ENCODE results near the gene VTI1B.
"Not testable (repeated sequence)": the region's sequence is repeated elsewhere in the genome, so short reads cannot be mapped to it uniquely, and the experiment has no call there.

VTI1B gene

GRCh38 chr14:67674480-67675218, at the start of gene VTI1B:
Gene VTI1B, minus strand, starts transcription at chr14:67674632. Its CDS starts 143 bp downstream, at chr14:67674489.
- DNase-seq (ENCODE audit: low spot score), result peak; percentile 80

- peak; percentile 39 for DNase-seq (ENCODE audit: low spot score)
Observed at GRCh38 chr14:67722293-67722692, 47.9 kb upstream of the VTI1B start.

- DNase-seq (ENCODE audit: low spot score), result no peak
Observed at GRCh38 chr14:67721875-67722274, 47.4 kb upstream of the VTI1B start.

- no peak for DNase-seq (ENCODE audit: low spot score)
Observed at GRCh38 chr14:67719866-67720265, 45.4 kb upstream of the VTI1B start.

GRCh38 chr14:67719385-67719784, 45.0 kb upstream of the VTI1B start:
- DNase-seq (ENCODE audit: low spot score), result not testable (repeated sequence)

DNA sequence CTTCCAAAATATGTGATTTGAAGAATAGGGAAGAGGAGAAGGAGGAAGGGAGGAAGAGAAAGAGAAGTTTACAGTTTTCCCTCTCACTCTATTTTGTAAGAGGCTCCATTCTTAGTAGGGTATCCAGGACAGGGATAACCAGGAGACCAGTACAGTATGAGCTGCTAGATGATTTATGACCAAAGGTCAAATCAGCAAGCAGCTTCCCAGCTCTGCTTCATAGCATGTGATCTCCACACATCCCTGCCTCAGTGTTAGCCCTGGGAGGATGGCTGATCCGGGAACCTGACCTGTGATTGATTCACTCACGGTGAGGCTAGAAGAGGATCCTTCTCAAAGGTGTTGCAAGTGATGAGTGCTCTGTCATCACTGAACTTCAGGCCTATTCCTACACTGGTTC, 43.8 kb upstream of the VTI1B start:
- no peak for DNase-seq (ENCODE audit: low spot score)

- no peak for DNase-seq (ENCODE audit: low spot score)
Observed at GRCh38 chr14:67717048-67717447, 42.6 kb upstream of the VTI1B start.

DNA sequence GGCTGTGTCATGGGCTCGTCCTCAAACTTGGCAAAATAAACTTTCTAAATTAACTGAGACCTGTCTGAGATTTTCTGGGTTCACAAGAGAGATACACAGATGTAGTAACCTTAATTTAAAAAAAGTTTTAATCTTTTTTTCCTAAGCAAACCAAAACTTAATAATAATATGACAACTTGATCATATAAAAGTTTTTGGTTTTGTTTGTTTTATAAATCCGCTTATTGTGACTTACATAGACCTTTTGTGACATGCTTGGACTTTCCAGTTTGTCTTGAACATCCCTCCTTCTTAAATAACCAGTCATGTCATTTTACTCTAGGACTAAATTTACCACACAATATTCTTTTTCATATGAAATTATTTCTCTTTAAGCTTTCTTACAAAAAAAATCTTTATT, 35.8 kb upstream of the VTI1B start:
- DNase-seq (ENCODE audit: low spot score), result no peak

- DNase-seq (ENCODE audit: low spot score), result not testable (repeated sequence)
Observed at GRCh38 chr14:67709796-67710195, 35.4 kb upstream of the VTI1B start.

- not testable (repeated sequence) for DNase-seq (ENCODE audit: low spot score)
Observed at GRCh38 chr14:67709346-67709745, 34.9 kb upstream of the VTI1B start.

- DNase-seq (ENCODE audit: low spot score), result peak; percentile 8
Observed at GRCh38 chr14:67705211-67705610, 30.8 kb upstream of the VTI1B start.

GRCh38 chr14:67704484-67705089, 30.2 kb upstream of the VTI1B start:
- peak; percentile 89 for DNase-seq (ENCODE audit: low spot score)

GRCh38 chr14:67703997-67704396, 29.6 kb upstream of the VTI1B start:
- DNase-seq (ENCODE audit: low spot score), result peak; percentile 13

- DNase-seq (ENCODE audit: low spot score), result not testable (repeated sequence)
Observed at GRCh38 chr14:67701492-67701891, 27.1 kb upstream of the VTI1B start, which contains the start of gene RDH12. Gene RDH12, plus strand, starts transcription at chr14:67701886. Its CDS starts 20,757 bp downstream, at chr14:67722643.

DNA sequence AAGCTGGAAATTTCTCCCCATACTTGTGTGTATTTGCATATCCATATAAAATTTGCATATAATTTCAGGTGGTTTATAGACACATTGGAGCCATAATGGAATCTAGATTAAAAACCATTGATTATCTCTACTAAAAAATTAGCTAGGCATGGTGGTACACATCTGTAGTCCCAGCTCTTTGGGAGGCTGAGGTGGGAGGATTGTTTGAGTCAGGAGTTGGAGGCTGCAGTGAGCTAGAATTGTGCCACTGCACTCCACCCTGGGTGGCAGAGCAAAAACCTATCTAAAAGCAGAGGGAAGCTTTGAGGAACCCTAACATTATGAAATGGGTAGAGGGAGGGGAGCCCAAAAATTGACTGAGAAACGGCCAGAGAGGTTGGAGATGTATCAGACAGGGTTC, 23.7 kb upstream of the VTI1B start:
- DNase-seq (ENCODE audit: low spot score), result no peak

DNA sequence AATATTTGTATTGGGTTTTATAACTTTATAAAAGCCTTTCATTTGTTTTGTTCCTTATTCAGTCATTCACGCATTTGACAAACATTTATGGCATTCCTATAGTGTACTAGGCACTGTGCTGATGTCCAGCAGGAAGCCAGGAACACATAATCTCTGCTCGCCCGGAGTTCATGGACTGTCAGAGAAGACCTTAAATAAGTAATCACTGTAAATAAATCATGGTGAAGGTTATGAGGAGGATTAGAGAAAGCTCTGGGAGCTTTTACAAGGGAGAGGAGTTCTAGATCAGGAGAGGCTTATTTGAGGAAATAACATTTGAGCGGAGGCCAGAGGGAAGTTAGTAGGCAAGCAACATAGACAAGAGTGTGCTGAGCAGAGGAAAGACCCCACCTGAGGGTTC, 22.6 kb upstream of the VTI1B start:
- DNase-seq (ENCODE audit: low spot score), result no peak

- DNase-seq (ENCODE audit: low spot score), result peak; percentile 90
Observed at GRCh38 chr14:67695394-67695949, 21.0 kb upstream of the VTI1B start, which contains the start of gene RDH11. Gene RDH11, minus strand, starts transcription at chr14:67695764. Its CDS starts 61 bp downstream, at chr14:67695703.

GRCh38 chr14:67694791-67695393, 20.5 kb upstream of the VTI1B start:
- DNase-seq (ENCODE audit: low spot score), result peak; percentile 17

GRCh38 chr14:67690011-67690410, 15.6 kb upstream of the VTI1B start:
- DNase-seq (ENCODE audit: low spot score), result no peak

DNA sequence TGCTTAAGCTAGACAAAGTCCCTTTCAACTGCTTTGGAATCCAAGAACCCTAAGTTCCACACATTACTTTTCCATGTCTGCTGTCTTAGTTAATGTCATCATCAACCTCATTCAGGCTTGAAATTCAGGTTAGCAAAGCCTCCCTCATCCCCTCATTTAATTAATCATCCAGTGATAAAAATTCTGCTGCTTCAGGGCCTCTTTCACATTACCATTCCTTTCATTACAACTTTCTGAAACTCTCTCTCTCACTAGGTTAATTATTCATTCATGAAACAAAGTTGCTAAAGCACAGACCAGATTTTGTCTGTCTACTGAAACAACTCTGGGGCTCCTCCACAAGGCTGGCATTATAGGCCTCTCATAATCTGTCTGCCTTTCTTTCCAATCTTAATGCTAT, 9.4 kb upstream of the VTI1B start:
- no peak for DNase-seq (ENCODE audit: low spot score)

GRCh38 chr14:67680941-67681340, 6.5 kb upstream of the VTI1B start:
- no peak for DNase-seq (ENCODE audit: low spot score)

- DNase-seq (ENCODE audit: low spot score), result no peak
Observed at GRCh38 chr14:67680121-67680602, 5.7 kb upstream of the VTI1B start.

DNA sequence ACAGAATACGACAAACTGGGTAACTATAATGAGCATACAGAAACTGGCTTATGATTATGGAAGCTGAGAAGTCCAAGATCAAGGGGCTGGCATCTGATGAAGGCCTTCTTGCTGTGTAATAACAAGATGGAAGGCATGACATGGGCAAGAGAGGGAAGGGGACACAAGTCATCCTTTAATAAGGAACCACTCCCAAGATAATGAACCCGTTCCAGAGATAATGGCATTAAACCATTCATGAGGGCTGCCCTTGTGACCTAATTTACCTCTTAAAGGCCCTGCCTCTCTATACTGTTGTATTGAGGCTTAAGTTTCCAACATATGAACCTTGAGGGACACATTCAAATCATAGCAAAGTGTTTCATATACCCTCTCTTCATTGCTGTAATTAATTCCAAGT, 4.6 kb upstream of the VTI1B start:
- DNase-seq (ENCODE audit: low spot score), result no peak
